Measurements from ENCODE around the gene CREBL2. TPM values are rescaled to one million over a fixed set of nuclear protein-coding genes. Genes with fewer than 3 reads are reported as not detected.
"Not testable (repeated sequence)": the region's sequence is repeated elsewhere in the genome, so short reads cannot be mapped to it uniquely, and the experiment has no call there.

Gene CREBL2
- total RNA-seq, 8 experiments from 2014 or later, result 13.4 to 27.1 (median 16.6) TPM

DNA sequence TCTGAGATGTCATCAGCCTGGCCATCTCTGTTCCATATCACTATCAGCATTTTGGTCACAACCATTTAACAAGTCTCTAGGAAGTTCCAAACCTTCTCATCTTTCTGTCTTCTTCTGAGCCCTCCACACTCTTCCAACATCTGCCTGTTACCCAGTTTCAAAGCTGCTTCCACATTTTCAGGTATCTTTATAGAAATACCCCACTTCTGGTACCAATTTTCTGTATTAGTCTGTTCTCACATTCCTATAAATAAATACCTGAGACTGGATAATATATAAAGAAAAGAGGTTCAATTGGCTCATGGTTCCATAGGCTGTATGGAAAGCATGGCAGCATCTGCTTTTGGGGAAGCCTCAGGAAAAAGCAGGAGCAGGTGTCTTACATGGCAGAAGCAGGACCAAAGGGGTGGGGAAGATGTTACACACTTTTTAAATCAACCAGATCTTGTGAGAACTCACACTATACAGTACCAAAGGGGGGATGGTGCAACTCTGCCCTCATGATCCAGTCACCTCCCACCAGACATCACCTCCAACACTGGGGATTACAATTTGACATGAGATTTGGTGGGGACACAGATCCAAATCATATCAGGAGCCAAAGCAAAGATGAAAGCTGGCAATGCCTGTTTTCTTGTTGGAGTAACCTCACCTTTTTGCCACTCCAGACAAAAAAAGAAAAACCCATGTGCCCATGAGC lies 37.4 kb downstream of the CREBL2 start:
- no peak overlapping the region for H3K27ac ChIP-seq
- ATAC-seq (replicated peaks in 6 of 8), result no peak
- in situ Hi-C loops (cut with MboI; ENCODE audit: low pct_unique_long_range_greater_than_20kb in 2 of 9, low sequenced_read_pairs in 9 of 9, unreplicated experiment in 9 of 9), result no loop called here
- H3K4me3 ChIP-seq, result no peak overlapping the region
- H3K4me1 ChIP-seq (replicated peaks in 1 of 2), result no peaks in the 10 kb centered on the region

DNA sequence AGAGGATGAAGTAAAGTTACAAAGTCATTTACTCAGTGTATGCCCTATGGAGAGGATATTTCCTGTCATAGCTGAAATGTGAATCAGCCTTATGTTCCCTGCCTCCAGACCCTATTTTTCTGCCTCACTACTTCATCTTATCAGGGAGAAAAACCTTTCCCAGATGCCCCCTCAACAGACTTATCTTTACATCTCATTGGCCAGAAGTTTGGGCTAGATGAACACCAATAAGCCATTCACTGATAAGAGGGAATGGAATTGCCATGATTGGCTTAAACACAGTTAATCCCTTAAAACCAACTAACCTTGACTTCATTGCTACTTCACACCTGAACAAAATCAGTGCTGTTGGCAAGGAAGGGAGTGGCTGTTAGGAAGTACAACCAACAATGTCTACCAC lies 40.1 kb downstream of the CREBL2 start:
- no peak for ATAC-seq (replicated peaks in 6 of 8)
- peaks cover 17 to 18% of the 10 kb centered on the region in 2 donors for H3K4me1 ChIP-seq (replicated peaks in 1 of 2)
- no peak overlapping the region for H3K4me3 ChIP-seq
- no peak overlapping the region for H3K27ac ChIP-seq
- in situ Hi-C loops (cut with MboI; ENCODE audit: low pct_unique_long_range_greater_than_20kb in 2 of 9, low sequenced_read_pairs in 9 of 9, unreplicated experiment in 9 of 9), result loop anchor here in 1 of 9 experiments (25.0 kb wide), 1 partner anchor 264 kb away; no protein-coding TSS in a partner anchor

DNA sequence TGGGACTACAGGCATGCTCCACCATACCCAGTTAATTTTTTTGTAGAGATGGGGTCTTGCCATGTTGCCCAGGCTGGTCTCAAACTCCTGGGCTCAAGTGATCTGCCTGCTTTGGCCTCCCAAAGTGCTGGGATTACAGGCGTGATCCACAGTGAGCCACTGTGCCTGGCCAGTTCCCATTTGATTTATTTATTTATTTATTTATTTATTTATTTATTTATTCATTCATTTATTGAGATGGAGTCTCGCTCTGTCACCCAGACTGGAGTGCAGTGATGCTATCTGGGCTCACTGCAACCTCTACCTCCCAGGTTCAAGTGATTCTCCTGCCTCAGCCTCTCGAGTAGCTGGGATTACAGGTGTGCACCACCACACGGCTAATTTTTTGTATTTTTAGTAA lies 41.0 kb downstream of the CREBL2 start:
- H3K4me3 ChIP-seq; ATAC-seq (replicated peaks in 6 of 8); H3K27ac ChIP-seq: not testable (repeated sequence)
- H3K4me1 ChIP-seq (replicated peaks in 1 of 2), result peaks cover 17 to 18% of the 10 kb centered on the region in 2 donors
- in situ Hi-C loops (cut with MboI; ENCODE audit: low pct_unique_long_range_greater_than_20kb in 2 of 9, low sequenced_read_pairs in 9 of 9, unreplicated experiment in 9 of 9), result loop anchor here in 1 of 9 experiments (25.0 kb wide), 1 partner anchor 265 kb away; no protein-coding TSS in a partner anchor
- 20 to 100% (median 83%) methylated on average over 1 to 3 of the region's 4 CpGs; no CpG with 5 or more reads in 2 of the 10 experiments for WGBS, 10 experiments

DNA sequence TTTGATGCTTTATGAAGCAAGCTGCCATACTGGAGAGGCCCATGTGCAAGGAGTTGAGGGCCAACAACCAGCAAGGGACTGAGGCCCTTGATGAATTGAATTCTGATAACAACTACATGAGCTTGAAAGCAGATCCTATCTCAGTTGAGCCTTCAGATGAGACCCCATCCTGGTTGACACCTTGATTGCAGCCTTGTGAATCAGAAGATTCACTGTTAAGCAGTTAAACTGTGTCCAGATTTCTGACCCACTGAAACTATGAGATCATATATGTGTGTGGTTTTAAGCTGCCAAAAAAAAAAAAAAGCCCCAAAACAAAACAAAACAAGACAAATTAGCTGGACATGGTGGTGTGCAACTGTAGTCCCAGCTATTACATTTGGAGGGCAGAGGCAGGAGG lies 42.2 kb downstream of the CREBL2 start:
- in situ Hi-C loops (cut with MboI; ENCODE audit: low pct_unique_long_range_greater_than_20kb in 2 of 9, low sequenced_read_pairs in 9 of 9, unreplicated experiment in 9 of 9), result loop anchor here in 1 of 9 experiments (25.0 kb wide), 1 partner anchor 267 kb away; no protein-coding TSS in a partner anchor
- Histone ChIP-seq H3K4me1 (replicated peaks in 1 of 2) (peaks cover 17 to 18% of the 10 kb centered on the region in 2 donors), H3K27ac (no peak overlapping the region), H3K4me3 (no peak overlapping the region)
- ATAC-seq (replicated peaks in 6 of 8), result no peak

DNA sequence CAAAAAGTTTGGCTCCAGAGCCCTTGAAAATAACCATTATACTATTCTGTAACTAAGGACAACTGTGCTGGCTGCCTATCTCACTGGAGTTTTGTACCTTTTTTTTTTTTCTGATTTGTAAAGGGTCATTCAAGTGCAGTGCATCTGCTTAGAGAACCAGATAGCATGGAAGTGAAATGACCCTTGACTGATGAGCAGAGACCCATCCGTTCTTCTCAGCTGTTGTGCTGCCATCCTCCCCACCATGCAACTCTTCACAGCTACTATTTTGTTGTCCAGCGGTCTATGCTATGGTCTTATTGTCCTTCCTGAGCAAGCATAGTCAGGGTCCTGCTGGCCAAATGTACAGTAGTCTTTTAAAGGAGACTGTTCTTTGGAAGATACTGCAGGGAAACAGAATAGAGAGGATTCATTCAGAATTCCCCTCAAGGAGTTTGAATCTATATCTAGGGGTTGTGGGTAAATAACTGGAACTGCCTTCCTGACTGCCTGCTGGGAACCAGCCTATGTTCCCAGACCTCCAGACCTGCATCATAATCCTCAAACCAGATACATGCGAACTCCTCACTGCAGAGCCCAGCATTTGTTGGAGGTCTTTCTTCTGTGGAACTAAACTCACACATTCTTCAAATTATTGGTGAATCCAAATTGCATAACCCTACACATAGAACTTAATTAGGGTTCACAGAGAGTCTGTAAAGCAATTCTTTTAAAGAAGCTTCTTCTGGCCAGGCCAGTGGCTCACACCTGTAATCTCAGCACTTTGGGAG lies 43.2 kb downstream of the CREBL2 start:
- in situ Hi-C loops (cut with MboI; ENCODE audit: low pct_unique_long_range_greater_than_20kb in 2 of 9, low sequenced_read_pairs in 9 of 9, unreplicated experiment in 9 of 9), result loop anchor here in 1 of 9 experiments (25.0 kb wide), 1 partner anchor 268 kb away; no protein-coding TSS in a partner anchor
- Histone ChIP-seq H3K27ac (no peak overlapping the region), H3K4me1 (replicated peaks in 1 of 2) (peaks cover 18 to 20% of the 10 kb centered on the region in 2 donors), H3K4me3 (no peak overlapping the region)
- WGBS, 10 experiments, result 10 to 100% (median 39%) methylated on average over 1 to 3 of the region's 3 CpGs; no CpG with 5 or more reads in 2 of the 10 experiments
- peak in 3 of 8 experiments; percentile 11 to 42 (median 41) for ATAC-seq (replicated peaks in 6 of 8)

DNA sequence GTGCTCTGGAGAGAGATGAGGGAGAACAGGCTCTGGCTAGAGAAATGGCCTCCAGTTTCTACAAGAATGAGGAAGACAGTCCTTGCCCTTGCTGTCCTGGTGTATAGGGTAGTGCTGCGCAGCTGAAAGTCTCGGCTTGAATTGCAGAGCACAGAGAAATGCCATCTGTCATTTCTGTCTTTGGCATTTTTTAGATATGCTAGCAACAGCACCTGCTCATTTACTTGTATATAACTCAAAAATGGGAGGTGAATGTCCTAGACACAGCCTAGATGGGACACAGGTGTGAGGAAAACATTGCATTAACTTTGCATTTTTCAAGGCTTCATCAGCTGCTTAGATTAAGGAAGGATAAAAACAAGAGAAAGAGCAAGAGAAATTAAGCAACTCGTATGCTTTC lies 48.5 kb downstream of the CREBL2 start:
- Histone ChIP-seq H3K4me3 (no peak overlapping the region), H3K27ac (no peak overlapping the region), H3K4me1 (replicated peaks in 1 of 2) (peaks cover 11 to 31% of the 10 kb centered on the region in 2 donors)
- ATAC-seq (replicated peaks in 6 of 8), result no peak
- WGBS, 10 experiments, result 0 to 90% (median 79%) methylated on average over 1 to 3 of the region's 3 CpGs; no CpG with 5 or more reads in 1 of the 10 experiments
- in situ Hi-C loops (cut with MboI; ENCODE audit: low pct_unique_long_range_greater_than_20kb in 2 of 9, low sequenced_read_pairs in 9 of 9, unreplicated experiment in 9 of 9), result loop anchor here in 1 of 9 experiments (25.0 kb wide), 1 partner anchor 273 kb away; no protein-coding TSS in a partner anchor

DNA sequence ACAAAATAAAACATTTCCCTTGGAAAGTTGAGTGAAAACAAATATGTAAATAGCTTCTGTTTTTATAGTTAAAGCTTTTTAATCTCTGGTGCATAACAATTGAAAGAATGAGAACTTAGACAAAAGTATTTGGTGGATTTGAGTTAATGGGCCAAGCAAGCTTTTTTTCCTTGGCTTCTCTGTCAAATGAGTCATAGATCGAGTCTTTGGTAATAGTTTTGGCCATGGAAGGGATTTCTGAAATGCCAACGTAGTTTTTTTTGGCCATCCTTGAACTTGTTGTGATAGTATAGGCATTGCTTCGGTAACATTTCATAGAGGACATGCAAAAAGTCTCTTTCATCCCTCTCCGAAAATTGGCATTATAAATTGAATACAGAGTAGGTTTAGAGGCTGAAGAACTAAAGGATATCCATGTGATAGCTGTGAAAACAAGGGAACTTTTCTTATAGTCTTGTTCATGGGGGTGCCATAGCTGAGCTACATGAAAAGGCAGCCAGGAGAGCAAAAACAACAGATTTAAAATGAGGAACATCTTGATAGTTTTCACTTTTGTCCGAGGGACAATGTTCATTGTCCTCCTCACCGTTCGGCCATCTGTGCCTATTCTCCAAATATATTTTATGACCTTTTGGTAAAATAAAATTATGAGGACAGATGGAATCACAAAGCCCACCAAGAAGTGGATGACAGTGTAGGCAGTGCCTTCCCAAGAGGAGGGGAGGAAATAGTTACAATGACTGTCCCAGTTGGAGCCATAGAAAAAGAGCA lies 49.6 kb downstream of the CREBL2 start:
- WGBS, 10 experiments, result 27 to 73% (median 62%) methylated on average over 2 to 7 of the region's 7 CpGs; no CpG with 5 or more reads in 1 of the 10 experiments
- in situ Hi-C loops (cut with MboI; ENCODE audit: low pct_unique_long_range_greater_than_20kb in 2 of 9, low sequenced_read_pairs in 9 of 9, unreplicated experiment in 9 of 9), result loop anchor here in 1 of 9 experiments (25.0 kb wide), 1 partner anchor 274 kb away; no protein-coding TSS in a partner anchor

DNA sequence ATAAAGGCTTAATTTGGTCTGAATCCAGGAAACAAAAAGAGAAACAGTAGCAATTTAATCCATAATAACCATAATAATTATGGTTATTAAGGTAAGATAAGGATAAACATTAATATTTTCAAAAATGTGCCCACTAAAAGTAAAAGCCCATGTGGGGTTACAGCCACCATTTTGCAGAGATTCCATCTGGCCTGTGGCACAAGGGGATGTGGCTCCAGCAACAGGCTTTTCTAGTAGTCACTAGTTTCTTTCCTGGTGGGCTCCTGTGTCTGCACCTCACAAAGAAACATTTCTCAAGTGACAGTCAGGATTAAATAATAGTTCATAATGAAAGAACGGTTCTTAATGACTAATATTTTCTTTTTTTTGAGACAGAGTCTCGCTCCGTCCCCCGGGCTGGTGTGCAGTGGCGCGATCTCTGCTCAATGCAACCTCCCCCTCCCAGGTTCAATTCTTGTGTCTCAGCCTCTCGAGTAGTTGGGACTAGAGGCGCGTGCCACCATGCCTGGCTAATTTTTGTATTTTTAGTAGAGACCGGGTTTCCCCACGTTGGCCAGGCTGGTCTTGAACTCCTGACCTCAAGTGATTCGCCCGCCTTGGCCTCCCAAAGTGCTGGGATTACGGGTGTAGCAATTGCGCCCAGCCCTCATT lies 52.1 kb downstream of the CREBL2 start:
- in situ Hi-C loops (cut with MboI; ENCODE audit: low pct_unique_long_range_greater_than_20kb in 2 of 9, low sequenced_read_pairs in 9 of 9, unreplicated experiment in 9 of 9), result loop anchor here in 1 of 9 experiments (25.0 kb wide), 1 partner anchor 276 kb away; no protein-coding TSS in a partner anchor
- peaks cover 3 to 28% of the 10 kb centered on the region in 2 donors for H3K4me1 ChIP-seq (replicated peaks in 1 of 2)
- no peak overlapping the region for H3K4me3 ChIP-seq
- ATAC-seq (replicated peaks in 6 of 8), result no peak
- 77 to 100% (median 92%) methylated on average over 2 to 12 of the region's 15 CpGs for WGBS, 10 experiments
- H3K27ac ChIP-seq, result no peak overlapping the region

More for the DNA sequence above, 49.6 kb downstream of the CREBL2 start:
- Histone ChIP-seq H3K4me3 (no peak overlapping the region), H3K4me1 (replicated peaks in 1 of 2) (peaks cover 3 to 27% of the 10 kb centered on the region in 2 donors), H3K27ac (peak overlapping the region in 1 of 2 donors; percentile 53)
- ATAC-seq (replicated peaks in 6 of 8), result no peak

DNA sequence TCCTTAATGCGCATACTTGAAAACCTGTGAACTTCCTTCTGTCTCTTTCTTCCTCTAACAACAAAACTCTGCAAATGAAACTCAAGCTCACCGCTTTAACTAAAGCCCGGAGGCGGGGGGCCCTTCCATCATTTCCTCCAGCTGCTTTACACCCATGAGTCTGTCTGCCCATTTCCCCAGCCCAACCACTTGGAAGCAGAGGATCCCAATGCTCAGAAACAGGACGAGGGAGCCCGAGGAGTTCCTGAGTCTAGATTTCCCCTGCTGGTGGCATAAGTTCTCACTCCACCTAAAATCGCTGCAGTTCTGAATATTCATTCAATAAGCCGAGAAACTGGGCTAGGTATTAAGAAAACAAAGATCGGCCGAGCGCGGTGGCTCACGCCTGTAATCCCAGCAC lies 53.5 kb downstream of the CREBL2 start:
- ATAC-seq (replicated peaks in 6 of 8), result peak in 2 of 8 experiments; percentile 57 to 97
- WGBS, 10 experiments, result 34 to 100% (median 74%) methylated on average over 1 to 11 of the region's 13 CpGs
- Histone ChIP-seq H3K27ac (peak overlapping the region in 1 of 2 donors; percentile 16), H3K4me1 (replicated peaks in 1 of 2) (peaks cover 0 to 27% of the 10 kb centered on the region in 2 donors), H3K4me3 (no peak overlapping the region)
- in situ Hi-C loops (cut with MboI; ENCODE audit: low pct_unique_long_range_greater_than_20kb in 2 of 9, low sequenced_read_pairs in 9 of 9, unreplicated experiment in 9 of 9), result loop anchor here in 1 of 9 experiments (25.0 kb wide), 1 partner anchor 278 kb away; no protein-coding TSS in a partner anchor

DNA sequence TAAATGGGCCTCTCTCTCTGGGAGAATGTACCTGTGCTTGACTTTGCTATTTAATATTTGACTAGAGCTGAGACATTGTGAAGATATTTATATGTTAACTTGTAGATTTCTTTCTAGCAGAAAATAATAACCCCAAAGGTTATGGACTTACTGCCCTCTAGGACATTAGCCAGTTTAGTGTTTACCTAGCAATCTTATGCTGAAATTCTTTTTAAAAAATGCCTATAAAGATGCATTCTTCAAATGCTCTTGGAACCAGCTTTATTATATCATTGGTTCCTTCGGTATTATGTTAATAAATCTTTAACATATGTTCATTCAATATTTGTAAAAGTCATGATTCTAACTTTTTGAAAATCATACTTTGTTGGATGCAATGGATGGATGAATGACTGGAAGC lies 56.3 kb downstream of the CREBL2 start:
- Histone ChIP-seq H3K4me3 (no peak overlapping the region), H3K27ac (no peak overlapping the region), H3K4me1 (replicated peaks in 1 of 2) (peaks cover 0 to 10% of the 10 kb centered on the region in 2 donors)
- no peak for ATAC-seq (replicated peaks in 6 of 8)
- in situ Hi-C loops (cut with MboI; ENCODE audit: low pct_unique_long_range_greater_than_20kb in 2 of 9, low sequenced_read_pairs in 9 of 9, unreplicated experiment in 9 of 9), result loop anchor here in 1 of 9 experiments (25.0 kb wide), 1 partner anchor 281 kb away; no protein-coding TSS in a partner anchor
- WGBS, 10 experiments, result 9 to 100% (median 83%) methylated on average over 1 of the region's 1 CpG; no CpG with 5 or more reads in 1 of the 10 experiments

DNA sequence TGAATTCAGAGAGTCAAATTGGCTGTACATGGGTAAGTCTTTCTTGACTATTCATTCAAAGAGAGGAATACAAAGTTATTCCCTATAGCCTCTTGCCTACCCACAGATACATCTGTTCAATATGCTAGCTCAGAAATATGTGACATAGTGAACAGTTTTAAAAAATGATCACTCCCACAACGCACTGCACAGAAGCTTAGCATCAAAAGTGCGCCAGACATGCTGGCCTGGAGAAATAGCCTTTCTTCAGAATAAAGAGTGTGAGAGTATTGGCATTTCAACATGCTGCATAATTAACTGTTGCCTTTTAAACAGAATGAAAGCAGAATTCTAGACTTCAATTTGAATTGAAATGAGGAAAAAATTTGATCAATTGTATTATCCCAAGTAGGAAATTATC lies 57.3 kb downstream of the CREBL2 start:
- 87 to 100% (median 100%) methylated on average over 1 to 2 of the region's 2 CpGs; no CpG with 5 or more reads in 1 of the 10 experiments for WGBS, 10 experiments
- H3K4me1 ChIP-seq (replicated peaks in 1 of 2), result peaks cover 0 to 10% of the 10 kb centered on the region in 2 donors
- in situ Hi-C loops (cut with MboI; ENCODE audit: low pct_unique_long_range_greater_than_20kb in 2 of 9, low sequenced_read_pairs in 9 of 9, unreplicated experiment in 9 of 9), result loop anchor here in 1 of 9 experiments (25.0 kb wide), 1 partner anchor 282 kb away; no protein-coding TSS in a partner anchor
- H3K4me3 ChIP-seq, result no peak overlapping the region
- no peak for ATAC-seq (replicated peaks in 6 of 8)
- H3K27ac ChIP-seq, result no peak overlapping the region
